ENCODE data around the gene COG6.

COG6 gene

DNA sequence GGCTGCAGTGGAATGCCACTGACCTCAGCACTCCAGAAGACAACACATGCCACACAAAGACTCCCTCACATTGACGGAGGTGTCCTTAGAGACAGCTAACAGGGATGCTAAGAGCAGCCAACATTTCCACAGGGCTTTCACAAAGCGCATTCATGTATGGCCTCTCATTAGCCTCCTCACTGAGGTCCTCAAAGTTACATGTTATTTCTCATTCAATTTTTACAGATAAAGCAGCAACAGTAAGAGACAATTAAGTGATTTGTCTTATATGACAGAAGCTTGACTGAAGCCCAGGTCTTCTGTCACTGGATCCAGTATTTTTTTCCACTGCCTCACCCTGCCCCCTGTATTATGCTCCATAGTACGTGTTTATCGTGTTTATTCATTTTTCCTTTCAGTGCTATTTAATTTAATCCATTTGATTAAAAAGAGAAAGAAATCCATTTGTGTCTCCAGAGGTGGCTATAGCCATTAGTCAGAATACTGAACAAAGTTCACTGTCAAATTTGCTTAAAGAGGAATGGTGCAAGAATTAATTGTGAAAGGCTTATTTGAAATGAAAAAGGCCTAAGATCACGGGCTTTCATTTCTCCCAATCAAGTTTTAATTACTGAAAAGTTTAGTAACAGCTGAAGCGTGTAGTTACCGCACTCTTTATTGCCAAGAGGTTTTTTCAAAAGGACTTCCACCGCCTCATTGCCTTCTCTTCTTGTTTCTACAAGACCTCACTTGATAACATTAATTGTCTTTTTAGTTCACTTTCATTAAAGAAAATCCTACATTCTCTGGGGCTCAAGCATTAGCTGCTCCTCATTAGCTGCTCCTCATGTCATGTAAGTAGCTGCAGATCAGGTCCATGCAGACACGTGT is 115.0 kb downstream of the COG6 start:
- DNase-seq (ENCODE audit: low read depth, low spot score): no peak

- DNase-seq (ENCODE audit: low read depth, low spot score): no peak
Measured at GRCh38 chr13:39773833-39774232, 118.4 kb downstream of the COG6 start.

DNA sequence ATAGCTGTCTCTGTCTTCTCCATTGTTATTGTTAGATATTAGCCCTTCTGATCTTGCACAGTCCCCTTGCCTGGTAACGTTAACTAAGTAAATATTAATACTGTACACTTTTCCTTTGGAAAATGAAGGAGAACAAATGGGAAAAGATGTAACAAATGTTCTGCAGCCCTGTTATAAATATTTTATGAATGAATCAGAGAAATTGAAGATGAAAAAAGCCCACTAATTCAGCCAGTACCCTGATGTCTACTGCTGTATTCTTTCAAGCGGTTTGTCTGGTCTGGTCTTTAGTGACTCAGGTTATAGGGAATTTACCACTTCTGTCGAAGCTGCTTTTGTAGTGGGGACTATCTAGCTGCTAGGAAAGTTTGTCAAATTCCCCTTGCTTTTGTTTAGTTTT is 121.0 kb downstream of the COG6 start:
- no peak for DNase-seq (ENCODE audit: low read depth, low spot score)

GRCh38 chr13:39777021-39777420 is 121.6 kb downstream of the COG6 start:
- DNase-seq (ENCODE audit: low read depth, low spot score): no peak

- DNase-seq (ENCODE audit: low read depth, low spot score): no peak
Measured at GRCh38 chr13:39777527-39778061, 122.1 kb downstream of the COG6 start.

- DNase-seq (ENCODE audit: low read depth, low spot score): no peak
Measured at GRCh38 chr13:39779337-39780265, 124.1 kb downstream of the COG6 start.

DNA sequence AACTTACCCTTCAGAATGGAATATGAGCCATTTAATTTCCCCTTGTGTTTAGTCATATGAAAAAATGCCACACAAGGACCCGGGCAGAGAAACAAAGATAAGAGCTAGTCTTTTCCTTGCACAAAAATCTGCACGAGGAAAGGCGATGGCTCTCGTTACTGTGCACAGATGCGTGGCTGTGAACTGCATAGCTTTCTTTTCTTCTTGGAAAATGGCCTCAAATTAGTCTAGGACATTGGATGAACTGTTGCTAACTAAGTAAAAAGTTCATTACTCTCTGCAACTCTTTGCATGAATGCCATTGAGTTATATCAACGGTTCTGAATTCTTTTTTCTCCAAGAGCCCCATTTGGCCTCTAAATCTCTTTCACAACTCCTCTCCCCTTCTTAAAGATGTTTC is 125.2 kb downstream of the COG6 start:
- DNase-seq (ENCODE audit: low read depth, low spot score): no peak

GRCh38 chr13:39781381-39781780 is 125.9 kb downstream of the COG6 start:
- no peak for DNase-seq (ENCODE audit: low read depth, low spot score)

GRCh38 chr13:39783051-39783450 is 127.6 kb downstream of the COG6 start:
- no peak for DNase-seq (ENCODE audit: low read depth, low spot score)

DNA sequence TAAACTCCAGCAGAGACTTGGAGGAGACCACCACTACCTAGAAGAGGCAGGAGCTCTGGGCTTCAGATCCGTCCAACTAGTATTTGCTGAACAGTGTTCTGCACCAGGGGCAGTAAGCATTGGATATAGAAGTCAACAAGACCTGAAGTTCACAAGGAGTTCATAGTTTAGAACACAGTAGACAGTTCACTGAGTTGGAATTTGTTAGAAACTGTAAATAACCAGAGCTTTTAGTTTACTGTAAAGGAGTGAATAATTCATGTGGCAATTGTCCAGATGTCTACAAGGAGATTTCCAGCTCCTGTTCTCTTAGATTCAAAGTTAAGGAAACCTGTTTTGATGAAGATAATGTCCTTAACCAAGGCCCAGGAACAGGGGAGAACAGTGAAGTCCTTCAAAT is 128.9 kb downstream of the COG6 start:
- no peak for DNase-seq (ENCODE audit: low read depth, low spot score)

DNA sequence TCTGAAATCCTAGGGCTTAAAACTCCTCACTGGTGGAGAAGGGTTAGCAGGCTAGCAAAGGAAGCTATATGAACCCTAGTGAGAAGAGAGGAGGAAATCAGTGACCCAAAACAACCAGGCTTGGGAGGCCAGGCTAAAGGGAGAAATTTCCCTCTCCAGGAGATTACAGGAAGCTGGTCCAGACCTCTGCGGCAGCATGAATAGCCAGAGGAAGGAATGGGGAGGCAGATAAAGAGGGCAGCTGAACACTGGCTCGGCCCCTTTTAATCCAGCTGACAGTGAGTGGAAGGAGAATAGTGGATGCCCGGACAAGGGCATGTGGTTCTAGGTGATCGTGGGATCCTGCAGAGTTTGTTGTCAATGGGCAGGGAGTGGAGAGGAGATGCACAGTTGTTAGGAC is 130.6 kb downstream of the COG6 start:
- DNase-seq (ENCODE audit: low read depth, low spot score): no peak

- DNase-seq (ENCODE audit: low read depth, low spot score): no peak
Measured at GRCh38 chr13:39787086-39787487, 131.6 kb downstream of the COG6 start.

DNA sequence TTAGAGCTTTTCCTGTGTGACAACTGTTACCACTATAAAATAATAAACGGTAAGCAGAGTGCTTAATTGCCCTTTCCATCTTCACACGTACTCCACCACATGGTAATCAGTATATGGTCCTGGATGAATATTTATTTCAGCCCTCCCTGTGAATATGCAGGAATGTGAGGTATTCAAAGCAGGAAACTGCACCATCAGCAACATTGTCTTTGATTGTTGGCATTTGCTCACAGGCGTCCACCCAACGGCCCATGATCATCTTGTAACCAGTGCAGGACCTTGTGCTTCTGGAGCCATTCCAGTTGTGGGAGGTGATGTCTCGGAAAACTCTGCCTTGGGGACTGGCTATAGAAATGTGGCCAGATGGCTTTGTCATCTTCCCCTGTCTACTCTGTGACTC is 132.6 kb downstream of the COG6 start:
- DNase-seq (ENCODE audit: low read depth, low spot score): peak; percentile 40

DNA sequence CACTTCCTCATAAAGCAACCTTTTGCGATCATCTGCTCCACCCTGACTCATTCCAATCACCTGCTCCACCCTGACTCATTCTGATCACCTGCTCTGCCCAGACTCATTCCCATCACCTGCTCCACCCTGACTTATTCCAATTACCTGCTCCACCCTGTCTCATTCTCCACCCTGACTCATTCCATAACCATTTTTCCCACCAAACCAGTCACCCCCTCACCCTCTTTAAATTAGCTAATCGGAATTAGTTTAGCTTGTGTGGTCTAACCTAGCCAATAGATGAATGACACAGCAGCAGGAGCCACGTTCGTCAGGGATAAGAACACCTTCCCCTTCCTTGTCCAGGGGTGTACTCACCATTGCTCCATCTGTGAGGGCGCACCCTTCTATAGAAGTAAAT is 134.0 kb downstream of the COG6 start:
- no peak for DNase-seq (ENCODE audit: low read depth, low spot score)

Data from iPS DF 19.7 (cell line).